Upper lobe of left lung (tissue), 6 donors: ENCODE measurements around the gene PIR. TPM values are rescaled to one million over a fixed set of nuclear protein-coding genes. Genes with fewer than 3 reads are reported as not detected.

Source experiments
- ATAC-seq, 2 donors: fragments of 200-7000 bp; cut with Tn5 transposase; one replicate each; pipeline ENCODE4 v1.9.1; 2022; ENCODE audit warnings: mild to moderate bottlenecking in 2 of 2, moderate library complexity in 2 of 2; ENCODE audit not compliant: low FRiP score in 2 of 2
- DNase-seq, 2 donors: peaks; one replicate each; pipeline ENCODE4 v3.0.0-alpha.2; 2019 to 2020
- H3K27ac ChIP-seq, 4 donors: fragments of 200-600 bp; sonication (generic); one replicate each; pipeline ENCODE4 v1.5.1; 2016 to 2019
- H3K27me3 ChIP-seq, 4 donors: fragments of 200-600 bp; sonication (generic); one replicate each; pipeline ENCODE4 v1.5.1; 2017 to 2019
- H3K36me3 ChIP-seq, 4 donors: fragments of 200-600 bp; sonication (generic); one replicate each; pipeline ENCODE4 v1.5.1; 2016 to 2019
- H3K4me1 ChIP-seq, 4 donors: fragments of 200-600 bp; sonication (generic); one replicate each; pipeline ENCODE4 v1.5.1; 2018 to 2019
- H3K4me3 ChIP-seq, 4 donors: fragments of 200-600 bp; sonication (generic); one replicate each; pipeline ENCODE4 v1.5.1; 2017 to 2019; ENCODE audit warnings: mild to moderate bottlenecking in 2 of 4, moderate library complexity in 1 of 4
- H3K9me3 ChIP-seq, 4 donors: fragments of 200-600 bp; sonication (generic); one replicate each; pipeline ENCODE4 v1.5.1; 2018 to 2019
- EP300 ChIP-seq, 4 donors: sonication (generic); formaldehyde crosslinking; IDR thresholded peaks; one replicate each; pipeline ENCODE4 v1.5.1; 2017; ENCODE audit warnings: antibody characterized with exemption in 4 of 4, control low read depth in 2 of 4
- POLR2A ChIP-seq, 4 donors: fragments of 450-650 bp; IDR thresholded peaks; one replicate each; pipeline ENCODE4 v1.5.1; 2016 to 2017; ENCODE audit warnings: antibody characterized with exemption in 4 of 4, mild to moderate bottlenecking in 2 of 4
- POLR2AphosphoS5 ChIP-seq, 2 donors: sonication (generic); formaldehyde crosslinking; IDR thresholded peaks; one replicate each; pipeline ENCODE4 v1.5.1; 2017; ENCODE audit warnings: antibody characterized with exemption in 2 of 2
- WGBS, 2 donors: methylation state at CpG; one replicate each; pipeline ENCODE4 v1.1.5; 2017 to 2018; 5-methylcytosine and 5-hydroxymethylcytosine counted together
- total RNA-seq, 6 donors: library from RNA; depleted of rRNA in 4 of 6; stranded (reverse); fragments of >200 nt in 4 of 6; gene quantifications; one replicate each; pipeline versions ENCODE4 v1.1.0 to v1.2.1, GENCODE V29; 2016 to 2021
- TF ChIP-seq, protein P1 (sequence below), 6 experiments: fragments of 450-650 bp in 4 of 6; fragments of 200-600 bp in 2 of 6; sonication (generic) in 2 of 6; IDR thresholded peaks; one replicate each; pipeline ENCODE4 v1.5.1; 2016 to 2019; ENCODE audit warnings: antibody characterized with exemption in 6 of 6
- donor health status: DM: no; HTN: no; CAD: no; lungs with moderate emphysema.
- donor health status: DM: no; HTN: yes; CAD: no; lungs with severe emphysema.

Gene PIR
- total RNA-seq, 6 donors from 2014 or later, result 11.7 to 20.6 (median 18.5) TPM

DNA sequence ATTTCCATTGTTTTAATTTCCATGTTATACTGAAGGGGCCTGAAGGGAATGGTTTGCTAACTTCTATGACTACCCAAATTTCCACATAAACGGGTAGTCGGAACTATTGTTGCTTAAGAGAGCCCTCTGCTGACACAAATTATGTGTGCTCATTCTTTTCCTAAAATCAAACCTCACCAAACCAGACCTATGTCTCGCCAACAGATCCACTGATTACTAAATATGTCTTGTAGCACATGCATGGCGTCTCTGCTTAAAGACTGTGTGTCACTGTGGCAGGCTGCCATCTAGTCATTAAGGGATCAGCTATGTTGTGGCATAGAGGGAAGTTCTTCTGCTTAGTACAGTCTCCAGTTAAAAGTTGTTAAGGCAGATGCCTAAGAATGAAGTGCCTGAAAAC lies 25.1 kb downstream of the PIR start:
- H3K36me3 ChIP-seq, result no peaks in the 10 kb centered on the region
- no peak overlapping the region for H3K27ac ChIP-seq
- no peaks in the 10 kb centered on the region for H3K27me3 ChIP-seq
- ATAC-seq (peak; percentile 69 to 84), DNase-seq (peak in 1 of 2 donors; percentile 26)
- H3K9me3 ChIP-seq, result no peaks in the 10 kb centered on the region
- H3K4me3 ChIP-seq, result no peak overlapping the region
- 15 to 27% methylated on average over 4 of the region's 4 CpGs for WGBS, 2 donors
- peaks cover 0 to 3% (median 0%) of the 10 kb centered on the region in 4 donors for H3K4me1 ChIP-seq
- no peak for TF ChIP-seq EP300 (IDR thresholded peaks at IDR 0.05)
- TF ChIP-seq POLR2A (IDR thresholded peaks at IDR 0.05), result no peak
- no peak for TF ChIP-seq POLR2AphosphoS5 (IDR thresholded peaks at IDR 0.05)
- TF ChIP-seq, protein P1, sequence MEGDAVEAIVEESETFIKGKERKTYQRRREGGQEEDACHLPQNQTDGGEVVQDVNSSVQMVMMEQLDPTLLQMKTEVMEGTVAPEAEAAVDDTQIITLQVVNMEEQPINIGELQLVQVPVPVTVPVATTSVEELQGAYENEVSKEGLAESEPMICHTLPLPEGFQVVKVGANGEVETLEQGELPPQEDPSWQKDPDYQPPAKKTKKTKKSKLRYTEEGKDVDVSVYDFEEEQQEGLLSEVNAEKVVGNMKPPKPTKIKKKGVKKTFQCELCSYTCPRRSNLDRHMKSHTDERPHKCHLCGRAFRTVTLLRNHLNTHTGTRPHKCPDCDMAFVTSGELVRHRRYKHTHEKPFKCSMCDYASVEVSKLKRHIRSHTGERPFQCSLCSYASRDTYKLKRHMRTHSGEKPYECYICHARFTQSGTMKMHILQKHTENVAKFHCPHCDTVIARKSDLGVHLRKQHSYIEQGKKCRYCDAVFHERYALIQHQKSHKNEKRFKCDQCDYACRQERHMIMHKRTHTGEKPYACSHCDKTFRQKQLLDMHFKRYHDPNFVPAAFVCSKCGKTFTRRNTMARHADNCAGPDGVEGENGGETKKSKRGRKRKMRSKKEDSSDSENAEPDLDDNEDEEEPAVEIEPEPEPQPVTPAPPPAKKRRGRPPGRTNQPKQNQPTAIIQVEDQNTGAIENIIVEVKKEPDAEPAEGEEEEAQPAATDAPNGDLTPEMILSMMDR (IDR thresholded peaks at IDR 0.05), result peak in 5 of 6 experiments; percentile 13 to 60 (median 32)

DNA sequence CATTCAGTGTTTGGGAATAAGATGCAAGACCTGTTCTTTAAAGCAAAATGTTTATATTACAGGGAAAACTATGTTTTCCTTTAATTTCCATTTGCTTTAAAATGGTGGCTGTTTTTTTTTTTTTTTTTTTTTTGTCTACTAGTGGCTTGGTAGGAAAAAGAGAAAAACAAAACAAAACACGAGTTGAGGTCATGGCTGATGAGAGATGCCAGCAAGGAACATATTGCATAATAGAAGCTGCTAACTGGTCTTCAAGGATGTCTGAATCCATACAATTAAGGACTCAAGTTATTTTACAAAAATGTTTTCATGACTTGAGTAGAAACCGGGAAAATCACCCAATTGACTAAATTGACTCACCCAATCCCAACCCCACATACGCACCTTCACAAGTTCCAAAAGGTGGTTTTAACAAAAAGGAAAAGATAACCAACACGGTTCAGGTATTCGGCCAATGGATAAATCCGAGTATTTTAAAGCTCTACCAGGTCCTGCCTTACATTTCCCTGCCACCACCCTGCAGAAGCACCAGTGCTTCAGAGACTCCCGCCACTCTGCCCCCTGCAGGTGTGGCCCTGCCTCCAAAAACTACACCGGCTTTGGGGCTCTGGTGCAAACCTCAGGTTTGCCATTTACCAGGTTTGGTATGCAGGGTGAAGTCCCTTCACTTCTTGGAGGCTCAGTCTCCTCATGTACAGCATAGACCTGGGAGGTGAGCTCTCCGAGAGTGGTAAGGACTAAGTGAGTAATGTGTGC lies 27.1 kb downstream of the PIR start:
- no peak for DNase-seq
- no peak for ATAC-seq
- H3K36me3 ChIP-seq, result no peaks in the 10 kb centered on the region
- H3K4me1 ChIP-seq, result peaks cover 0 to 3% (median 0%) of the 10 kb centered on the region in 4 donors
- H3K27ac ChIP-seq, result peak overlapping the region in 1 of 4 donors; percentile 10
- H3K4me3 ChIP-seq, result no peak overlapping the region
- no peaks in the 10 kb centered on the region for H3K27me3 ChIP-seq
- TF ChIP-seq, protein P1 (IDR thresholded peaks at IDR 0.05), result no peak
- TF ChIP-seq POLR2AphosphoS5 (IDR thresholded peaks at IDR 0.05) (no peak), EP300 (IDR thresholded peaks at IDR 0.05) (no peak), POLR2A (IDR thresholded peaks at IDR 0.05) (no peak)
- H3K9me3 ChIP-seq, result no peaks in the 10 kb centered on the region
- WGBS, 2 donors, result 65 to 80% methylated on average over 6 to 9 of the region's 9 CpGs

GRCh38 chrX:15465347-15465746 lies 27.8 kb downstream of the PIR start:
- TF ChIP-seq, protein P1 (IDR thresholded peaks at IDR 0.05), result no peak
- TF ChIP-seq POLR2A (IDR thresholded peaks at IDR 0.05) (no peak), POLR2AphosphoS5 (IDR thresholded peaks at IDR 0.05) (no peak), EP300 (IDR thresholded peaks at IDR 0.05) (no peak)
- H3K27me3 ChIP-seq, result no peaks in the 10 kb centered on the region

DNA sequence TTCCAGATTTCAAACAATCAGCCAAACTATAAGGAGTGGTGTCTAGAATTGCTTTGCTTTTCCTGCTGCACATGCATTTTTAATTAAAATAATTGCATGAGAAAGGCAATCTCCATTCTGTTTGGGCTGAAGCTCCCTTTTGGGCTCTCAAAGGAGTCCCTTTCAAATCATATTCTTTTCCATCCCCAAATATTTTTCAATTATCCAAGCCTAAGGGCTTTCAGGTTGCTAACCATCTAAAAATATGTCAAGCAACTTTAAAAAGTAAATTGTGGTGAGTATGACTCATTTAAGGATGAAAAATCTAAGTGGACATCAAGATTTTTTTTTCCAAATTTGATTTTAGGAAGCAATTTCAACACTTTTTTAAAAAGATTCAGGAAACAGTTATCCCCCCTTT lies 28.4 kb downstream of the PIR start:
- H3K36me3 ChIP-seq, result no peaks in the 10 kb centered on the region
- TF ChIP-seq, protein P1 (IDR thresholded peaks at IDR 0.05), result no peak
- TF ChIP-seq EP300 (IDR thresholded peaks at IDR 0.05), result no peak
- no peak for TF ChIP-seq POLR2A (IDR thresholded peaks at IDR 0.05)
- TF ChIP-seq POLR2AphosphoS5 (IDR thresholded peaks at IDR 0.05), result no peak
- ATAC-seq (no peak), DNase-seq (no peak)
- no peak overlapping the region for H3K4me3 ChIP-seq
- no peaks in the 10 kb centered on the region for H3K27me3 ChIP-seq
- no peaks in the 10 kb centered on the region for H3K9me3 ChIP-seq
- no peak overlapping the region for H3K27ac ChIP-seq
- H3K4me1 ChIP-seq, result peaks cover 0 to 3% (median 0%) of the 10 kb centered on the region in 4 donors

More at GRCh38 chrX:15465347-15465746, 27.8 kb downstream of the PIR start:
- Histone ChIP-seq H3K4me3 (no peak overlapping the region), H3K4me1 (peaks cover 0 to 3% (median 0%) of the 10 kb centered on the region in 4 donors), H3K36me3 (no peaks in the 10 kb centered on the region), H3K9me3 (no peaks in the 10 kb centered on the region), H3K27ac (peak overlapping the region in 1 of 4 donors; percentile 10)
- ATAC-seq (no peak), DNase-seq (no peak)
- WGBS, 2 donors, result 17 to 23% methylated on average over 4 of the region's 4 CpGs

DNA sequence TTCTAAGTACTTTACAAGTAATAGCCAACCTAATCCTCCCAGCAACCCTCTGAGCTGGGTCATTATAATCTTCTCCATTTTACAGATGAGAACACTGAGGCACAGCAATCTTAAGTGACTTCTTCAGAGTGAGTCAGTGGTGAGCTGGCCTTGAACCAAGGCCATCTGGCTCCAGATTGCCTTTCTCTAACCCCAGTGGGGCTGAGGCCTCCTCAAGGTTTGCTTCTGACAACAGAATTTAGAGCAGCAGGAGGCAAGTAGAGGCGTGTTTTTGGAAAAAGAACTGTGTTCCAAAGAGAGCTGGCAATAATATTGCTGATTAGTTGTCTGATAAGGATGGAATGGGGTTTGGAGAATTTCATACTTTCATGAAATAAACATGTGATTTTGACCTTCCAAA lies 41.2 kb downstream of the PIR start:
- H3K36me3 ChIP-seq, result peaks cover 0 to 14% (median 2%) of the 10 kb centered on the region in 4 donors
- ATAC-seq, result no peak
- no peak overlapping the region for H3K27ac ChIP-seq
- no peak for DNase-seq
- no peaks in the 10 kb centered on the region for H3K27me3 ChIP-seq
- H3K9me3 ChIP-seq, result no peaks in the 10 kb centered on the region
- H3K4me3 ChIP-seq, result no peak overlapping the region
- TF ChIP-seq POLR2AphosphoS5 (IDR thresholded peaks at IDR 0.05), result no peak
- TF ChIP-seq, protein P1 (IDR thresholded peaks at IDR 0.05), result no peak
- no peak for TF ChIP-seq POLR2A (IDR thresholded peaks at IDR 0.05)
- TF ChIP-seq EP300 (IDR thresholded peaks at IDR 0.05), result no peak
- H3K4me1 ChIP-seq, result no peaks in the 10 kb centered on the region
- 63 to 68% methylated on average over 1 of the region's 1 CpG for WGBS, 2 donors
